Activated T-cell treated with anti-CD3 and anti-CD28 coated beads, Interleukin-2, amount 50 U/mL, for 1 hour (primary cell): ENCODE results near the gene TTC21A.
"Not testable (repeated sequence)": the region's sequence is repeated elsewhere in the genome, so short reads cannot be mapped to it uniquely, and the experiment has no call there.

Experiments
- DNase-seq: peaks from one replicate; pipeline ENCODE4 v3.0.0-alpha.2; 2020

The TTC21A gene, protein sequence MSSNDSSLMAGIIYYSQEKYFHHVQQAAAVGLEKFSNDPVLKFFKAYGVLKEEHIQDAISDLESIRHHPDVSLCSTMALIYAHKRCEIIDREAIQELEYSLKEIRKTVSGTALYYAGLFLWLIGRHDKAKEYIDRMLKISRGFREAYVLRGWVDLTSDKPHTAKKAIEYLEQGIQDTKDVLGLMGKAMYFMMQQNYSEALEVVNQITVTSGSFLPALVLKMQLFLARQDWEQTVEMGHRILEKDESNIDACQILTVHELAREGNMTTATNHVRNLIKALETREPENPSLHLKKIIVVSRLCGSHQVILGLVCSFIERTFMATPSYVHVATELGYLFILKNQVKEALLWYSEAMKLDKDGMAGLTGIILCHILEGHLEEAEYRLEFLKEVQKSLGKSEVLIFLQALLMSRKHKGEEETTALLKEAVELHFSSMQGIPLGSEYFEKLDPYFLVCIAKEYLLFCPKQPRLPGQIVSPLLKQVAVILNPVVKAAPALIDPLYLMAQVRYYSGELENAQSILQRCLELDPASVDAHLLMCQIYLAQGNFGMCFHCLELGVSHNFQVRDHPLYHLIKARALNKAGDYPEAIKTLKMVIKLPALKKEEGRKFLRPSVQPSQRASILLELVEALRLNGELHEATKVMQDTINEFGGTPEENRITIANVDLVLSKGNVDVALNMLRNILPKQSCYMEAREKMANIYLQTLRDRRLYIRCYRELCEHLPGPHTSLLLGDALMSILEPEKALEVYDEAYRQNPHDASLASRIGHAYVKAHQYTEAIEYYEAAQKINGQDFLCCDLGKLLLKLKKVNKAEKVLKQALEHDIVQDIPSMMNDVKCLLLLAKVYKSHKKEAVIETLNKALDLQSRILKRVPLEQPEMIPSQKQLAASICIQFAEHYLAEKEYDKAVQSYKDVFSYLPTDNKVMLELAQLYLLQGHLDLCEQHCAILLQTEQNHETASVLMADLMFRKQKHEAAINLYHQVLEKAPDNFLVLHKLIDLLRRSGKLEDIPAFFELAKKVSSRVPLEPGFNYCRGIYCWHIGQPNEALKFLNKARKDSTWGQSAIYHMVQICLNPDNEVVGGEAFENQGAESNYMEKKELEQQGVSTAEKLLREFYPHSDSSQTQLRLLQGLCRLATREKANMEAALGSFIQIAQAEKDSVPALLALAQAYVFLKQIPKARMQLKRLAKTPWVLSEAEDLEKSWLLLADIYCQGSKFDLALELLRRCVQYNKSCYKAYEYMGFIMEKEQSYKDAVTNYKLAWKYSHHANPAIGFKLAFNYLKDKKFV (N-terminal part only)

DNA sequence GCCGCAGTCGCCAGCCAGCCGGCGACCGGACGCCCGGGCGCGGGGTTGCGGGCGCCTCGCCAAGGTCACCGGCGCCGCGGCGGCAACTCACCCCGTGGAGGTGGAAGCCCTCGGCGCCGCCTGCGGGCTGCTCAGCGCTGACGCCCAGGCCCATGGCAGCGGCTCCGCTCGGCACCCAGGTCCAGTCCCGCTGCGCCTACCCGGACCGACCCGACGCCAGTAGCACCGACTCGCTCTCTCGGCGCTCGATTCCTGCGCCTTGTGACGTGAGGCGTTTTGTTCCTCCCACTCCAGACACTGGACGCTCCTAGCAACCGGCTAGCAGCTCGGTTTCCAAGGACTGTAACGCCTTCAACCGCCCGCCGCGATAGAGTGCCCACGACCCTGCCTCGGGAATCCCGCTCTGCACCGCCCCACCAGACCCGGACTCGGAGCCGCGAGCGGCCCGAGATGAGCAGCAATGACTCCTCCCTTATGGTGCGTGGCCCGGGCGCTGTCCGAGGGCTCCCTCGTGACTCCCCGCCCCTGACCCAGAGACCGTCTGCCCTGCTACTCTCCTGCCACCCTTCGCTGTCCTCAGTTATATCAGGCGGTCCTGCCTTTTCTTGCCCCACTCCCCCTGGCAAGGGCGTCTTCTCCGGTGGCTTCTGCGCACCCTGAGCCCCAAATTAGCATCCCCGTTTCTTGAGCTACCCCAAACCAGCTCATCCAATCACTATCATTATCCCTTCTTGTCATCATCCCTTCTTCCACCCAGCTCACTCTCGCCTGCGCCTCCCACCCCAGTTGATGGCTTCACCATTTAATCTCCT, at the start of gene TTC21A, which contains the start of gene GORASP1:
Gene TTC21A (plus strand): TSS at position 293 of the 812 bp plus-strand sequence. CDS start 158 bp downstream, at position 451.
Gene GORASP1 (minus strand): TSS at position 240 of the 812 bp plus-strand sequence. CDS start 86 bp downstream, at position 154.
- peak; percentile 75 for DNase-seq

DNA sequence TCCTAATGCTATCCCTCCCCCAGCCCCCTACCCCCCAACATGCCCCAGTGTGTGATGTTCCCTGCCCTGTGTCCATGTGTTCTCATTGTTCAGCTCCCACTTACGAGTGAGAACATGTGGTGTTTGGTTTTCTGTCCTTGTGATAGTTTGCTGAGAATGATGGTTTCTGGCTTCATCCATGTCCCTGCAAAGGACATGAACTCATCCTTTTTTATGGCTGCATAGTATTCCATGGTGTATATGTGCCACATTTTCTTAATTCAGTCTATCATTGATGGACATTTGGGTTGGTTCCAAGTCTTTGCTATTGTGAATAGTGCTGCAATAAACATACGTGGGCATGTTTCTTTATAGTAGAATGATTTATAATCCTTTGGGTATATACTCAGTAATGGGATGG, 46.3 kb upstream of the TTC21A start:
- DNase-seq: not testable (repeated sequence)

DNA sequence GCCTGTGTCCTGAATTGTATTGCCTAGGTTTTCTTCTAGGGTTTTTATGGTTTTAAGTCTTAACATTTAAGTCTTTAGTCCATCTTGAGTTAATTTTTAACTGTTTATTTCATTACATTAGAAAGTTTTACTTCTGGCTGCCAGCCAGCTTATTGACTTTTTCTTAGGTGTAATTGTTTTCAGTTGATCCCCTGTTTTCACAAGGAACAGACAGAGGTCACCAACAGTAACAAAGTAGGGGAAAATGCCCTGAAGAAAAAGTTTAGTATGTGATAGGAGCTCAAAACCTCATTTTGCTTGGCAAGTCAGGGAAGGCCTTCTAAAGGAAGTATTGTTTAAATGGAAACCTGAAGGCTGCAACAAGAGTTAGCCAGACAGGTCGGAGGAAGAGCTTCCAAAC, 45.3 kb upstream of the TTC21A start:
- DNase-seq: no peak

DNA sequence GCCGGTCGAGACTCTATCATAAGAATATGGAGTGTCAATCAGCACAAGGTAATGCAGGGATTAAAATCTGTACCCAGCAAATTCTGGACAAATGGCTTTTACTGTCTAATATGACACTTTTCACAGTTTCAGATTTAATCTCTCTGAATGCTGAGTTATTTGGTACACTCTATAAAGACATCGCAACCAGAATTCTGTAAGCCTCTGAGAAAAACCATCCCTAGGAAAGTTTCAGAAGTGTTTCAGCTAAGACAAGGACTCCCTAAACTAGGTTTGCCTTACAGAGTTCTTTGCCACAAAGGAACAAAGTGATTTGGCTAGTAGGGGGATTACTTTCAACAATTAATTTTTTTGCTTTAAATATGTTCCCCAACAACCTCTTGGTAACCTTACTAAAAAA, 44.3 kb upstream of the TTC21A start:
- DNase-seq: no peak

DNA sequence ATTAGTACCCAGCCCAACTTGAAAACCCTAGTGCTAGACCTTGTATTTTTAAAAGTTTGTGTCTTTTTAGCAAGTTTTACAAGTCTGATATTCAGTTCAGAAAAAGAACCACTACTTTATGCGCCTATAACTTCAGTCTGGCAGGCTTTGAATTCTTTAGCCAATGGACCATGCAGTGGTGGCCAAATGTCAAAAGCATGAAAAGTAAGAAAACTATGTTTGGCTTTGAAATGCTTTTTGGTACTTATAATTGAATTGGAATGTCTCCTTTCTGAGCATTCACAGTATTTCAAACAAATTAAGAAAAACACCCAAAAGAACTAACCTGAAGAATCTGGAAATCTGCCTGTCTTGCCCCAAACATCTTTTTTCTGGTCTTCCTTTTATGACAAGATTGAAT, 42.8 kb upstream of the TTC21A start:
- DNase-seq: no peak

DNA sequence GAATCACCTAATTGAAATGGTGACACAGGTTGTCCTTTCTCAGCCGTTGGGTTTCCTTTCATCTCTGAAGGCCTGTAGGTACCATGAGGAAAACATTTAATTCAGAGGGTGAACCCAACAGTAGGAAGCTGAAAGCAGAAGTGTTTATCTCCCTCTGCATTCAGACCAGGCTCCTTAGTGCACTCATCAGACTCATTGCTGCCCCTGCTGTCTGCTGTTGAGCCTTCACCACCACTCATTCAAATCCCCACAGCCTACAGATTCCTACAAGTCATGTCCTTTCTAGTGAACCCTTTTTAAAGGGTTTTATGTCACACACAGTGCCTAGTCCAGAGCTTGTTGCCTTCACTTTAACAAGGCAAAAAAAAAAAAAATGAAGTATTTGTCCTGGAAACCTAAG, 42.3 kb upstream of the TTC21A start:
- DNase-seq: no peak

DNA sequence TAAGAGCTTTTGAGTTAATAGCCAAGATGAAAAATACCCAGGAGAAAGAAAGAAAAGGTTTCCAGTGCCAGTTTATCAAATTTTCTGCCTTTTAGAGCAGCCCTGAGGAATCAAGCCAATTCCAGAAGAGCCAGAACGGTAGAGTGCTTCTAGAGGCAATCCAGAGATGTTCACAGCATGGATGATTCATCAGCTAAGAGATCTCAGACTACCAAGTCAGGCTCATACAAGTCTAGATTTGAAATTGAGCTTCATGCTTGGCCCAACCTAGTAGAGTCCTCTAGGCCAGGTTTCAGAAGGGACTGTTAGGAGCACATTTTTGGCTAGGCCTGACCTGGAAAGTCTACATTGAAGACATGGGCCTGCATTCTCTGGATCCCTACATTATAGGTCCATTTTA, 40.2 kb upstream of the TTC21A start:
- DNase-seq: no peak

DNA sequence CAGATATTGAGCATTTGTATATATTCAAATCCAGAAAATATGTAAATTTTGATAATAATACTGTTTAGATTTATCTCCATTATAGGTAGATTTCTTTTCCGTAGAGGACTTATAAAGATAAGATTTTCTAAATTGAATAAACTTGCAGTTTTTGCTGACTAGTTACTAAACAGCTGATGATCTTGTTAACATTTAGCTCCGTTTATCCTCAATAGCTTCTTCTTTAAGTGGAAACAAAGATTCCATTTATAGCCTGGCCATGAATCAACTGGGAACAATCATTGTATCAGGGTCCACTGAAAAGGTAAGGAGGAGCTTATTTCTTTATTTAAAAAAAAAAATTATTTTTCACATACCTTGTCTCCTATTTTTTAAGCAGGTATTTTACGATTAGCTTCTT, 38.9 kb upstream of the TTC21A start:
- no peak for DNase-seq

DNA sequence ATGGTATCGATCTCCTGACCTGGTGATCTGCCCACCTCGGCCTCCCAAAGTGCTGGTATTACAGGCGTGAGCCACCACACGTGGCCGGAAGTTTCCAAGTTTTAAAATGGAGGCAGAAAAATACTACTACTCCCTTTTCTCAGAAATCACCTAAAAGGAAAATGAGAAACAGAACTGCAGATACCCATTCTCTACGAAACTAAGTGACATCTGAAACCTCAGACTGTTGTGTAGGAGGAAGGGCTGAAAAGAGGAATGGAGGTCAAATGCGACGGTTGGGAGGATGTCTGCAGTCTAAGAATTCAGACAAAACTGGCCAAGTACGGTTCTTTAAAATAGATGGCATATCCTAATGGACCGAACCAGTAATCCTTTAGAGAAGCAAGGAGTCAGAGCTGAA, 31.6 kb upstream of the TTC21A start:
- no peak for DNase-seq

DNA sequence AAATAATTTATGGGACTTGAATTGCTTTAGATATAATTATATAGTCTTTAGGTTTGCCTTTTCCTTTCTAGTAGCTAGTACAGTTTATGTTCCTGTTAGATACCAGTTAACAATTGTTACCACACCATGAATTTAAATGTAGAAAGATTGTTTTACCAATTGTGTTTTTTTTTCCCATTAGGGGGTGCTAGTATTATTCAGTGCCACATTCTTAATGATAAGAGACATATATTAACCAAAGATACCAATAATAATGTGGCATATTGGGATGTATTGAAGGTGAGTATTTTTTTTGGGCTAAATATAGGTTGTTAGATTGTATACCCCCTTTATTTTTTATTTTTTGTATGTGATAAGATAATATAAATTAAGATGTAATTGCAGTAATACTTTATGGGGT, 27.9 kb upstream of the TTC21A start:
- DNase-seq: no peak

DNA sequence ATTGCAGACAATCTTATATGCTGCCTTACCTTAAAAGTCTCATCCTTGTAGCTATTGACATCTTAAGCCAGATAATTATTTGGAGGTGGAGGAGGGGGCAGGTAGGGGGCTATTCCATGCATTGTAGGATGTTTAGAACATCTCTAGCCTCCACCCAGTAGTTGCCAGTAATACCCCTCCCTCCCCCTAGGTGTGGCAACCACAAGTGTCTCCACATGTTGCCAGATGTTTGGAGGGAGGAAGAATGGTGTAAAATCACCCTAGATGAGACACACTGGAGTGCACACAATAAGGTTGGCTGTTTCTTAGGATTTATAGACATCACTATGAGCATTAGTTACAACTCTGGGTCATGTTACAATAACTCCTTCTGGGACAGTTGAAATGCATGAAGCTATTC, 27.5 kb upstream of the TTC21A start:
- DNase-seq: no peak

DNA sequence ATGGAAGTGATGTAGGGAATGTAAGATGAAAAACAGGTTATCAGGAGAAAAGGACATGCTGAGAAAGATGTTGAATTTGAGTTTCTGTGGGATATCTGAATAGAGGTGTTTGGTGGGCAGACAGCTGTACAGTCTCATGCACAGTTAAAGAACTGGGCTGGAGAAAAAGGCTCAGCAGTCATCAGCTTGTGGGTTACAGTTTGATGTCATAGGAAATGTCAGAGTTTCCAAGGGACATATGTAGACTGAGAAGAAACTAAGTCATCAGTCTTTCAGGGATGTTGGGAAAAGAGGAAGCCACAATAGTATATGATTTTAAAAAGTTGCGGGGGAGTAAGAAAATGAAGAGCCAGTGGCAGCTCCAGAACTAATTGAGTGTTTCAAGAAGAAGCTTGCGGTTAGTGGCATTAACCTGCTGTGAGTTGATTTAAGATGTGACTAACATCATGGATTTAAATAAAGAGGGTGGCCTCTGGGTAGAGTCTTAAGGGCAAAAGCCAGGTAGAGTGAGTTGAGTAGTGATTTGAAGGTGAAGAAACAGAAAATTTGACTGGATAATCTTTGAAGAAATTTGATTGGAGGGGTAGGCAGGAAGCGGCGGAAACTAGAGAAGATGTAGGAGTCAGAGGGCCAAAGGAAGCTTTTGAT, 24.7 kb upstream of the TTC21A start:
- DNase-seq: no peak

DNA sequence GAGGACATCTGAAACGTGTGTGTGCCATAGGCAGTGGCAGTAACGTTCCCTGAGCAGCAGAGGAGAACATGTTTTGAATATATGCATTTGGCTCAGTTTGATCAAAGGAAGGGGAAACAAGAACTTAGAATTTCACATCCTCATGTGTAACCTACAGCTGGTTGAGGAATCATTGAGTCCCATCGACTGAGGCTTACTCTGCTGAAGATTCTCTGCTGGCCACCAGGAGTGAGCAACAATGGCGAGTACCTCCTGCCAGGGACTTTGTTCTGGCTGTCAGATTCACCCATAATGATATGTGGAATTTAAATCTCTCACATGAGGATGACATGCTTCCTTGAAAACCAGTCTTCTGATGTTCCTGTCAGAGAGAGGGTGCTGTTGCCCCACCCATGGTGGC, 21.3 kb upstream of the TTC21A start:
- no peak for DNase-seq

DNA sequence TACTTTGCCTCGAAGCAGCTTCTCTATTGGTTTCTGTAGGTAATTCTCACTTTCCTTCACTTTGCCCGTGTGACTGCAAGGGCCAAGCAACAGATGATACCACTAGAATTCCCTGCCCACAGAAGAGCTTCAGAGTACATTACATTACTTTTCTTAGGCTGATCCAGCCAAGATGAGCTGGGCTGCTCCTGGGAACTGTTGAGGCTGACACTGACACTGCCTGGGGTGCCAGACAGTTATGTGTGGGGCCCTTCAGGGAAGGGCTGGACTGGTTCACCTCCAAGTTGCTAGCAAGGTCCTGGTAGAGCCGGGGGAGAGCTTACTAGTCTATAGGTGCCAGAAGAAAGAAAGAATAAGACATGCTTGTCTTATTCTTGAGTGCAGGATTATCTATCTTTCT, 19.0 kb upstream of the TTC21A start:
- no peak for DNase-seq

DNA sequence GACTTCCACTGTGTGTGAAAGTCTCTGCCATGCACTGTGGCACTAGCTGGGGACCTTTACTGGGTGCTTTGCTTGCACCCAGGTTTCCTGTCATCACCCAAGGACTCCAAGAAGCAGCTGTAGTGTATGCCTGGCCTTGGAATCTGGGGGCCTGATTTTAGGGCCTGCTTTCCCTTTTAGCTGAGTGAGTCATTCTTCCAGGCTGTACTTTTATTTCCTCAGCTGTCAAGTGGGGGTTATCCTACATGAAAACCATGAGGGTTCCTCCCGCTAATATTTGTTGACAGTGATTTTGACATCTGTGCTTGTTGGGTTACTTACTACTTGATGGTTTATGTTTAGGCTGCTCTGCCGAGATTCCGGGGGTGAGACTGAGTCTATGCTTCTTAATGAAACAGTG, 18.6 kb upstream of the TTC21A start:
- DNase-seq: no peak

DNA sequence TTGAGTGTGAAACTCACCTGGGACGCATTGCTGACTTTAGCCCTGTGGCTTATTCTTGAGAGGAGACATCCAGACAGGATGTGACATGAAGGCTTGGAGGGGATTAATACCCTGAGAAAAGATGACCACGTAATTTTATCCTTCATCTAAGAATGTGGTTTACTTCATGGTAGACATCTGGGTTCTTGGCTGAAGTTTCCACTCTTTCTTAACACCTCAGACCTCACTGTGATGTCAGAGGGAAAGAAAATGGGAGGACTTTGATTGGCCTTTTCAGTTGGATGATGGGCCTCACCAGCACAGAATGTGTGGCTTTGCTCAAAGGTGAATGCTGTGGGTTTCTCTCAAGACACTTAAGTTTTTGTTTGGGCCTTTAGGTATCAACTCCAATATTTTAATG, 16.6 kb upstream of the TTC21A start:
- DNase-seq: no peak

DNA sequence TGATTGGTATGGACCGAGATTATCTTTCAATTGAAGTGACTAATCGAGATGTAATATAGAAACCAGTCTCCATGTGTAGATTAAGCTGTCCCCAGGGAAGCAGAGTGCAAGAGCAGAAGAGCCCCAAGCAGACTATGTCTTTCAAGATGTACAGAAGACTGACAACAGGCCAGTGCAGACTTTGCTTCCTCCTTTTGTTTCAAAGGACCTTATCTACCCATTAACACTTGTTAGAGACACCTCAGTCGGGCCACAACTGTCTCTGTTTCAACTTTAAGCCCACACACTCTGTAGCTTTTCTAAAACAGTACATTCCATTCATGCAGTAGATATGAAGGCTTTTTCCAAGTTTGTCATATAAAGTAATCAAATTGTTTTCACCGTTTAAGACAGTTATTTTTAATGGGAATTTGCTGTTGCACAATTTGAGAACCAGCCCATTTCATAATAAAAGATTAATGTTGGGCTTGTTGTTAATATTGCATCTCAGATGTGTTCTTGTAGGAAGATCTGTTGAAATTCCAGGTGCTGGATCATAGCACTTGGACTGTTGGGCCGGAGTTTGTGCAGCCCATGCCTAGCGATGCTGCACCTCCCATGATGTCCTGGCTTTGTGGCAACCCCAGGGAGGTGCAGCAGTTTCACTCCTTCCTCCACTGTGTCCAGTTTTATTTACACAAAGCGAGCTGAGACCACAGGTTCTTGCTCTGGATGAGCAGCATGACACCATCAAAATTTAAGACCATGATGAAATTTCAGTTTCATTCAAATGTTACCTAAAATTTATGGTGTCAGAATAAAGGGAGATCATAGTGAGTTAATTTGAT, 12.4 kb upstream of the TTC21A start:
- DNase-seq: no peak

DNA sequence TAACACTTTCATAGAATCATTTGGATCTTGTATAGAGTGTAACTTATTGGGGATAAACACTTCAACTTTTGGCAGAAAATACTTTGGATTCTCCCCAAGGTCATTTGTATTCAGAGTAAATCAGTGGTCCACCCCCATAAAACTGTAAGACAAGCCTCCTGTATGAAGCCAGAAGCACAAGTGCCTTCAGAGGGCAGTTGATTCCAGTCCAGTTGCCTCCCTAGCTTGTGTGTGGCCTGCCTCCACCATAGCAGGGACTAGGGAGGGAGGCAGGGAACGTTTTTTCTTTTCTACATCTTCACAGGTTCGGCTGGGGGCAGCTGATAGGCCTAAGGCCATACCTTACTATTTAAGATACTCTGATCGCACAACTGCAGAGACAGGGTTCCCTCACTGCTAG, 11.7 kb upstream of the TTC21A start:
- DNase-seq: no peak

DNA sequence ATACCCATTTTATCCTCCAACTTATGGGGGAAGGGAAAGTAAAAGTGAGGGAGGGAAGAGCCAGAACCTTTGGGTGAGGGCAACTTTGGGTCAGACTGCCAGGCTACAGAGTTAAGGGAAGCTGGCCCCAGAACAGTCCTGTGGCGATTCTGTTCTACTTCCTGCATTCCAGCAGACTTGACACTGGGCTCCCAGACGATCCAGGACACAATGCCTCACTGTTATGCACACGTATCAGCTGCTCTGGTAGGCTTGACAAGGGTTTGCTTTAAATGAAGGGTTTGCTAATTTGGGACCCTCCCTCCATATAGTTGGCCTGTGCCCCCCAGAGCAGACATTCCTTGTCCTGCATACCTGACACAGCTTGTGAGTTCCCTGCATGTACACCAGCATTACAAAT, 10.7 kb upstream of the TTC21A start:
- DNase-seq: no peak

DNA sequence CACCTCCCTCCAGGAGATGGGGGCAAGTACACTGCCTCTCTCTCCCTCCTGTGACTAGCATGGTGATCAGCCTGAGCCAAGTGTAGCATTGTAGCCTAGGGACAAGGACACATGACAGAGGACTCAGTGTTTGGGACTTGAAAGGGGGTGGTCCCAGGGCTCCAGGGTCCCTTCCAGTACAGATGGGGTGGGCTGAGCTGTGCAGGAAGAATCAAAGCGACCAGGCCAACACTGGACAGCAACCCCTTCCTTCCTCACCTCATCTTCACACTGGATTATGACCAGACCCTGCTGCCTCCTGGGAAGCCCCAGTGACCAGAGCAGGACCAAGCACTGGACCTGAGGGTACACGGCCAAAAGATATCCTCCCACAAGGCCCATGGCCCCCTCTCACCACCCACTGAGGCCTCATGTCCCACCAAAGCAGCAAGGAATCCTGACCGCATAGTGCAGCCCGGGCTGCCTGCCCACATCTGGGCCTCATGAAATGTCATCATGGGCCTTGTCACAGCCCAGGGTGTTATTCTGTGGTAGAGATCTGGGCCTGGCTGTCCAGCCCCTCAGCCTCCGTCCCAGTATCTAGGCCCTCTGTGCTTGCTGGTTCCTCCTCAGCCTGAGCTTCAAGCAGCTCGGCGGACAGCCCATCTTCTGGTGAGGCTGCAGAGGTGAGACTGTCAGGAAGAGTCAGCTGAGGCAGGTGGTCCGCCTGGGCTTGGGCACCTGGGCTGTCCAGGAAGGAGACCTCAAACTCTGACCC, 9.6 kb upstream of the TTC21A start:
- DNase-seq: no peak
